Keratinocyte (primary cell): ENCODE measurements around the gene CST7. TPM values are rescaled to one million over a fixed set of nuclear protein-coding genes. Genes with fewer than 3 reads are reported as not detected.

Source experiments
- DNase-seq: peaks from one replicate; pipeline ENCODE4 v3.0.0-alpha.2; 2011; ENCODE audit warnings: low read depth, missing footprints, low spot score
- FAIRE-seq: peaks from 2 replicates; lab custom pipeline; 2011; peaks lifted over from hg19 to GRCh38; lab: Jason Lieb, UNC
- H2AFZ ChIP-seq: 2 replicates; pipeline ENCODE4 v1.6.0; 2012; ENCODE audit warnings: low read length, control low read depth, inconsistent platforms; ENCODE audit not compliant: control insufficient read depth
- H3K27ac ChIP-seq: 2 replicates; pipeline ENCODE4 v1.5.1; 2011; ENCODE audit warnings: low read length; ENCODE audit not compliant: control insufficient read depth, insufficient read depth
- H3K27me3 ChIP-seq: 3 replicates; pipeline ENCODE4 v1.6.0; 2011; ENCODE audit warnings: low read length; ENCODE audit not compliant: control insufficient read depth, insufficient read depth; ENCODE audit errors: extremely low read depth
- H3K36me3 ChIP-seq, 2 experiments: 2 replicates in 1 of 2; 3 replicates in 1 of 2; pipeline ENCODE4 v1.5.1; 2011; ENCODE audit warnings: low read length in 2 of 2, mild to moderate bottlenecking in 1 of 2; ENCODE audit not compliant: control insufficient read depth in 2 of 2, insufficient read depth in 2 of 2; ENCODE audit errors: extremely low read depth in 1 of 2
- H3K4me1 ChIP-seq: 3 replicates; pipeline ENCODE4 v1.5.1; 2011; ENCODE audit warnings: low read length; ENCODE audit not compliant: control insufficient read depth, insufficient read depth; ENCODE audit errors: extremely low read depth
- H3K4me2 ChIP-seq: 3 replicates; pipeline ENCODE4 v1.6.0; 2011; ENCODE audit warnings: low read depth, low read length; ENCODE audit not compliant: control insufficient read depth, insufficient read depth; ENCODE audit errors: extremely low read depth
- H3K4me3 ChIP-seq, 3 experiments: fragments of 200-600 bp in 1 of 3; sonication (generic) in 1 of 3; 2 replicates in 2 of 3; 3 replicates in 1 of 3; pipeline ENCODE4 v1.5.1; 2011 to 2016; ENCODE audit warnings: low read length in 3 of 3, mild to moderate bottlenecking in 3 of 3, control low read depth in 2 of 3, inconsistent platforms in 1 of 3, low read depth in 1 of 3, mixed read lengths in 1 of 3, mixed run types in 1 of 3, moderate library complexity in 1 of 3; ENCODE audit not compliant: control insufficient read depth in 2 of 3, insufficient read depth in 2 of 3; ENCODE audit errors: extremely low read depth in 1 of 3
- H3K79me2 ChIP-seq: 2 replicates; pipeline ENCODE4 v1.6.0; 2012; ENCODE audit warnings: low read length; ENCODE audit not compliant: control insufficient read depth, insufficient read depth
- H3K9ac ChIP-seq: 3 replicates; pipeline ENCODE4 v1.6.0; 2011; ENCODE audit warnings: low read length; ENCODE audit not compliant: control insufficient read depth, insufficient read depth; ENCODE audit errors: extremely low read depth
- H3K9me1 ChIP-seq: 3 replicates; pipeline ENCODE4 v1.6.0; 2011; ENCODE audit warnings: low read length; ENCODE audit not compliant: control insufficient read depth, insufficient read depth; ENCODE audit errors: extremely low read depth
- H3K9me3 ChIP-seq: 2 replicates; pipeline ENCODE4 v1.5.1; 2012; ENCODE audit warnings: low read depth, low read length; ENCODE audit not compliant: control insufficient read depth
- H4K20me1 ChIP-seq: 3 replicates; pipeline ENCODE4 v1.6.0; 2011; ENCODE audit warnings: low read length; ENCODE audit not compliant: control insufficient read depth, insufficient read depth; ENCODE audit errors: extremely low read depth
- CTCF ChIP-seq, 3 experiments: IDR thresholded peaks in 1 of 3; conservative IDR thresholded peaks in 1 of 3; optimal IDR thresholded peaks in 1 of 3; 2 replicates in 2 of 3; 3 replicates in 1 of 3; pipeline versions ENCODE3 to v1.5.1; 2011; ENCODE audit warnings: low read length in 3 of 3, mild to moderate bottlenecking in 3 of 3, moderate library complexity in 2 of 3, control low read depth in 1 of 3, inconsistent platforms in 1 of 3; ENCODE audit not compliant: insufficient read depth in 2 of 3; ENCODE audit errors: extremely low read depth in 1 of 3
- EZH2 ChIP-seq: IDR thresholded peaks from one replicate; pipeline ENCODE4 v1.6.1; 2012; ENCODE audit warnings: inconsistent platforms, mild to moderate bottlenecking, low read length, moderate library complexity
- dilution Hi-C: fragments of 300-500 bp; cut with MboI; formaldehyde crosslinking; loops from one replicate; pipeline ENCODE4 v1.7.0; 2020; ENCODE audit warnings: low sequenced_read_pairs; ENCODE audit not compliant: extremely low pct_ligation_motif_present
- polyA plus RNA-seq, 5 experiments: library from polyadenylated mRNA; depleted of rRNA in 3 of 5; stranded (reverse) in 3 of 5; stranded (forward) in 1 of 5; unstranded in 1 of 5; fragments of >200 nt; gene quantifications; 1 replicate in 1 of 5; 2 replicates in 3 of 5; 3 replicates in 1 of 5; pipeline versions ENCODE4 v1.2.1 to v1.2.3, GENCODE V29; 2011 to 2012; ENCODE audit warnings: missing spikeins in 2 of 5, low read depth in 1 of 5, low replicate concordance in 1 of 5

Gene CST7
- polyA plus RNA-seq, 1 donor (not counting 4 experiments of a cell fraction or from before 2014, with no cell fraction given): not detected

GRCh38 chr20:24911461-24911860 lies 37.6 kb upstream of the CST7 start:
- Histone ChIP-seq H3K4me1 (no peaks in the 10 kb centered on the region), H3K4me2 (no peak overlapping the region), H3K9me1 (no peaks in the 10 kb centered on the region), H4K20me1 (no peaks in the 10 kb centered on the region), H3K4me3 (no peak overlapping the region), H3K9me3 (no peaks in the 10 kb centered on the region), H3K27me3 (peaks cover 3% of the 10 kb centered on the region), H2AFZ (no peak overlapping the region), H3K36me3 (no peaks in the 10 kb centered on the region), H3K9ac (no peak overlapping the region), H3K79me2 (no peaks in the 10 kb centered on the region), H3K27ac (no peak overlapping the region)
- no peak for TF ChIP-seq EZH2
- no peak for TF ChIP-seq CTCF (optimal IDR thresholded peaks at IDR 0.05 in 1 of 3, IDR thresholded peaks at IDR 0.05 in 1 of 3, conservative IDR thresholded peaks at IDR 0.05 in 1 of 3; ENCODE audit: extremely low read depth in 1 of 3, insufficient read depth in 2 of 3, low read length in 3 of 3)
- dilution Hi-C loops: no loop called here
- DNase-seq (no peak), FAIRE-seq (no peak)

- H3K27me3 ChIP-seq: peaks cover 3% of the 10 kb centered on the region
- no peak for TF ChIP-seq EZH2
- TF ChIP-seq CTCF (optimal IDR thresholded peaks at IDR 0.05 in 1 of 3, IDR thresholded peaks at IDR 0.05 in 1 of 3, conservative IDR thresholded peaks at IDR 0.05 in 1 of 3; ENCODE audit: extremely low read depth in 1 of 3, insufficient read depth in 2 of 3, low read length in 3 of 3): no peak
- dilution Hi-C loops: no loop called here
Observed at GRCh38 chr20:24912397-24913075, 36.5 kb upstream of the CST7 start.

More at GRCh38 chr20:24912397-24913075, 36.5 kb upstream of the CST7 start:
- no peak overlapping the region for H2AFZ ChIP-seq
- H3K4me2 ChIP-seq: no peak overlapping the region
- no peak overlapping the region for H3K9ac ChIP-seq
- H3K27ac ChIP-seq: no peak overlapping the region
- H3K36me3 ChIP-seq: no peaks in the 10 kb centered on the region
- H3K79me2 ChIP-seq: no peaks in the 10 kb centered on the region
- FAIRE-seq (no peak), DNase-seq (no peak)
- no peaks in the 10 kb centered on the region for H4K20me1 ChIP-seq
- H3K4me3 ChIP-seq: no peak overlapping the region
- H3K9me3 ChIP-seq: no peaks in the 10 kb centered on the region
- H3K4me1 ChIP-seq: no peaks in the 10 kb centered on the region
- H3K9me1 ChIP-seq: no peaks in the 10 kb centered on the region
